GM10266 (cell line): Measurements from ENCODE around the gene SLC9A3.

ENCODE experiments used
- DNase-seq: peaks from one replicate; pipeline ENCODE4 v3.0.0; 2012; ENCODE audit errors: extremely low spot score
- CTCF ChIP-seq: IDR thresholded peaks from 2 replicates; pipeline ENCODE4 v1.5.1; 2012; ENCODE audit warnings: mild to moderate bottlenecking, low read depth; ENCODE audit not compliant: control insufficient read depth, insufficient read depth; ENCODE audit errors: missing control alignments

SLC9A3 gene

DNA sequence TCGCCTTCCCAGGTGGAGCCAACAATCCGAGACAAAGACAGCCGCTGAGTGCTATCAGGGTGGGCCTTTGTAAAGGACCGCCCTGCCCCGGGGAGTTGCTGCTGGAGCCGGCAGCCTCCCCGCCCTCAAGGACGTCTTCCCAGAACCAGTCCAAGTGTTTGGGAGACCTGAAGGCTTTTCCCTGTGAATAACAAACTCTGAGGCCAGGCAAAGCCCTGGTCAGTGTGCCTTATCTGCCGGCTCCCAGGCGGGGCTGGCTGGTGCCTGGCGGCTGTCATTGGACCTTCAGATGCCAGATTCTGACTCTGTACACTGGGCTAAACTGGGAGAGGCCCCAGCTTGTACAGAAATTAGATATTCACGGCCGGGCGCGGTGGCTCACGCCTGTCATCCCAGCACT lies 2.1 kb downstream of the SLC9A3 start:
- no peak for TF ChIP-seq CTCF
- no peak for DNase-seq

- DNase-seq, result no peak
- TF ChIP-seq CTCF, result no peak
Measured at GRCh38 chr5:521680-522079, 2.6 kb downstream of the SLC9A3 start.

DNA sequence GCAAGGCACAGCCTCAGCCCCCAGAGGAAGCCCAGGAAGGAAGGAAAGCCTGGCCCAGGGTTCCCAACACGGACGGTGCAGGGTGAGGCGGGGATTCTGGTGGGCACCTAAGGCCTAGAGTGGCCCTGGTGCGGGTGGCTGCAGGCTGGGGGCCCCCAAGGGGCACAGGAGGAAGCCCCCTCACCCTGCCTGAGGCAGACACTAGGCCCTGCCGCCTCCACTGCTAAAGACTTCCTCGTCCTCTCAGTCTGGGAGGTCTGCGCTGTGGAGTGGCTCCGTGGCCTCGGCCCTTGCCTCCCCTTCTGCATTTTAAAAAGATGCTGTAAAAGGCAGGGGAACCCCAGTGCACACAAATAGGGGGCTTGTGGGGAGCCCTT lies 3.4 kb downstream of the SLC9A3 start:
- no peak for DNase-seq
- no peak for TF ChIP-seq CTCF

DNA sequence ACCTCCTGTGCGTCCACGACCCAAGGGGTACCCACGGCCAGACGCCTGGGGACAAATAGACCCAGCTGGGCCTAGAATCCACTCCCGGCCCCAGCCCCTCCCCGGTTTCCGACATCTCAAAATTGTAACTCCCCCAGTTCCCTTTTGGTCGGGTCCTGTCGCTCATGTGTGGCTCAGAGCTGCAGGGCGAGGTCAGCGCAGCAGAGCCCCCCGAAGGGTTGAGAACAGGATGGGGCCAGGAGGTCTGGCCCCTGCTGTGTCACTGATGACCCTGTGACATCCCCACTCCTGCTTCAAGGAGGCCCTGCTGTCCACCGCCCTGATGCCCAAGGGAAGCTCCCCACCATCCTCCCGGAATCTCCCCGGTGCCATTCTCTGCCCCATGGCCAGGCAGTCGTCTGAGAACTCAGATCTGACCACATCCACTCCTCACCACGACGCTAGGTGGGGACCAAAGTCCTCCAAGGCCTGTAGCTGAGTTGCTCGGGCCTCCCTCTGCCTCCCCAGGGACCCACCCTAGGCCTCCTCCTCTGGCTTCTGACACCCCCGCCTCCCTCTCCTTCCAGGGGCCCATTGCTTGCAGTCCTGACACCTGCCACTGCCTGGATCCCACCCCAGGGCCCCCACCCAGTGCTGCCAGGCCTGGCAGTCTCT lies 3.9 kb downstream of the SLC9A3 start:
- no peak for TF ChIP-seq CTCF
- no peak for DNase-seq

- no peak for TF ChIP-seq CTCF
- DNase-seq, result no peak
Measured at GRCh38 chr5:518721-519120, 5.5 kb downstream of the SLC9A3 start.

DNA sequence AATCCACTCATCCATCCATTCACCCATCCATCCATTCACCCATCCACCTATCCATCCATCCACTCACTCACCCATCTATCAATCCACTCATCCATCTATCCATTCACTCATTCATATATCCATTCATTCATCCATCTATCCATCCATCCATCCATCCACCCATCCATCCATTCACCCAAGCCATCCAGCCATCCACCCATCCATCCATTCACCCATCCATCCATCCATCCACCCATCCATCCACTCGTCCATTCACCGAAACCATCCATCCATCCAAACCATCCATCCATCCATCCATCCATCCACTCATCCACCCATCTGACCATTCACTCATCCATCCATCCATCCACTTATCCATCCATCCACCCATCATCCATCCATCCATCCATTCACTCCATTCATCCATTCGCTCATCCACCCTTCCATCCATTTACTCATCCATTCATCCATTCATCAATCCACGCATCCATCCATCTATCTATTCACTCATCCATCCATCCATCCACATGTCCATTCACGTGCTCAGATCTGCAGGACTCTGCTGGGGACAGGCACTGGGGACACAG lies 6.6 kb downstream of the SLC9A3 start:
- no peak for TF ChIP-seq CTCF

GRCh38 chr5:516980-517379 lies 7.3 kb downstream of the SLC9A3 start:
- DNase-seq, result no peak
- no peak for TF ChIP-seq CTCF

More for the DNA sequence above, 6.6 kb downstream of the SLC9A3 start:
- DNase-seq, result no peak
